K562 (cell line): ENCODE measurements around the gene SND1. TPM values are rescaled to one million over a fixed set of nuclear protein-coding genes. Genes with fewer than 3 reads are reported as not detected.

Experiments used
- ASH1L ChIP-seq: fragments of 450-650 bp; IDR thresholded peaks from 2 replicates; pipeline ENCODE4 v1.6.1; 2018; ENCODE audit warnings: borderline replicate concordance, mild to moderate bottlenecking, low read depth; ENCODE audit not compliant: partially characterized antibody
- BRD4 ChIP-seq: fragments of 200-600 bp; sonication (generic); IDR thresholded peaks from 2 replicates; pipeline ENCODE4 v1.6.1; 2017; ENCODE audit warnings: inconsistent platforms
- CHD4 ChIP-seq: fragments of 200-600 bp; sonication (generic); IDR thresholded peaks from 3 replicates; pipeline ENCODE4 v1.6.1; 2012; ENCODE audit warnings: low read depth, mild to moderate bottlenecking, mixed read lengths, low read length, inconsistent platforms; ENCODE audit not compliant: insufficient read depth, insufficient replicate concordance, poor library complexity, severe bottlenecking
- DDX20 ChIP-seq: fragments of 450-650 bp; IDR thresholded peaks from 2 replicates; pipeline ENCODE4 v1.6.1; 2016; ENCODE audit warnings: missing genetic modification characterization, low read depth, mild to moderate bottlenecking, missing compliant biosample characterization, moderate library complexity
- ETV6 ChIP-seq, 3 experiments: fragments of 150-350 bp in 1 of 3; sonication (generic) in 1 of 3; formaldehyde crosslinking in 1 of 3; IDR thresholded peaks; 2 replicates each; pipeline versions ENCODE4 v1.6.1 to v1.8.0; 2014 to 2022; ENCODE audit warnings: borderline replicate concordance in 2 of 3, low read depth in 2 of 3, antibody characterized with exemption in 1 of 3, low read length in 1 of 3, mild to moderate bottlenecking in 1 of 3, missing genetic modification reagents in 1 of 3
- KDM5B ChIP-seq: fragments of 200-600 bp; sonication (generic); IDR thresholded peaks from 2 replicates; pipeline ENCODE4 v1.6.1; 2012; ENCODE audit warnings: low read depth, mild to moderate bottlenecking, moderate library complexity, low read length, control low read depth, inconsistent platforms; ENCODE audit not compliant: insufficient replicate concordance
- KLF1 ChIP-seq: fragments of 450-650 bp; IDR thresholded peaks from 2 replicates; pipeline ENCODE4 v1.6.1; 2016; ENCODE audit warnings: missing genetic modification characterization, missing compliant biosample characterization
- MAFK ChIP-seq: IDR thresholded peaks from 2 replicates; pipeline ENCODE4 v1.6.1; 2011; ENCODE audit warnings: low read length, improper control_type of control experiment
- MIER1 ChIP-seq: fragments of 450-650 bp; IDR thresholded peaks from 2 replicates; pipeline ENCODE4 v1.6.1; 2016; ENCODE audit warnings: antibody characterized with exemption, mild to moderate bottlenecking, low read depth
- MYBL2 ChIP-seq, 2 experiments: fragments of 450-650 bp in 1 of 2; sonication (generic) in 1 of 2; formaldehyde crosslinking in 1 of 2; IDR thresholded peaks; 2 replicates each; pipeline versions ENCODE4 v1.6.1 to v1.8.1; 2017 to 2022; ENCODE audit warnings: borderline replicate concordance in 1 of 2, inconsistent platforms in 1 of 2, low read depth in 1 of 2, mild to moderate bottlenecking in 1 of 2, missing genetic modification reagents in 1 of 2, moderate library complexity in 1 of 2
- NFE2 ChIP-seq: IDR thresholded peaks from 2 replicates; pipeline ENCODE4 v1.6.1; 2014; ENCODE audit warnings: antibody characterized with exemption, low read depth
- NFYB ChIP-seq: IDR thresholded peaks from 2 replicates; pipeline ENCODE4 v1.6.1; 2011; ENCODE audit warnings: mild to moderate bottlenecking, moderate library complexity; ENCODE audit not compliant: insufficient read length; ENCODE audit errors: extremely low read depth
- POLR2AphosphoS2 ChIP-seq: IDR thresholded peaks from 2 replicates; pipeline ENCODE4 v1.6.1; 2012; ENCODE audit warnings: low read length, improper control_type of control experiment
- POLR2H ChIP-seq: IDR thresholded peaks from 2 replicates; pipeline ENCODE4 v1.6.1; 2016; ENCODE audit warnings: missing genetic modification characterization, low read depth, mild to moderate bottlenecking, control low read depth, missing compliant biosample characterization, moderate library complexity
- TBP ChIP-seq: optimal IDR thresholded peaks from 2 replicates; pipeline ENCODE3; 2011; ENCODE audit warnings: low read depth, low read length, improper control_type of control experiment
- ZBED1 ChIP-seq: IDR thresholded peaks from 2 replicates; pipeline ENCODE4 v1.6.1; 2014
- ZNF232 ChIP-seq: sonication (generic); formaldehyde crosslinking; IDR thresholded peaks from 2 replicates; pipeline ENCODE4 v1.8.0; 2022; ENCODE audit warnings: mild to moderate bottlenecking, missing genetic modification reagents
- polyA plus RNA-seq, 8 experiments: library from polyadenylated mRNA; depleted of rRNA in 4 of 8; stranded (reverse) in 5 of 8; unstranded in 3 of 8; fragments of >200 nt; fragmentation: Nextera tagmentation in 2 of 8; fragmentation: Illumina TruSeq in 1 of 8; extraction: Ambion mirVana in 2 of 8; extraction: Trizol in 1 of 8; gene quantifications; 2 replicates each; pipeline versions ENCODE4 v1.2.1 to v1.2.3, GENCODE V29; 2011 to 2014; ENCODE audit warnings: inconsistent platforms in 1 of 8, missing spikeins in 1 of 8
- total RNA-seq, 7 experiments: library from RNA; depleted of rRNA in 6 of 7; stranded (reverse); fragments of >200 nt in 6 of 7; fragmentation: Illumina TruSeq in 2 of 7; extraction: Trizol in 2 of 7; gene quantifications; 2 replicates each; pipeline versions ENCODE4 v1.2.1 to v1.2.3, GENCODE V29; 2011 to 2021; ENCODE audit warnings: low replicate concordance in 1 of 7
- TF ChIP-seq, protein P1 (sequence below): fragments of 250-450 bp; sonication (Bioruptor Pico); IDR thresholded peaks from 2 replicates; pipeline ENCODE4 v1.5.1; 2021; ENCODE audit warnings: mild to moderate bottlenecking
- TF ChIP-seq, protein P2 (sequence below): sonication (generic); formaldehyde crosslinking; IDR thresholded peaks from 2 replicates; pipeline ENCODE4 v1.8.1; 2023; ENCODE audit warnings: mild to moderate bottlenecking, missing genetic modification reagents, moderate library complexity

Gene SND1
- total and polyA plus RNA-seq, 9 of the 15 experiments (the other 6 are each of a cell fraction or from before 2014, with no cell fraction given), result 46.5 to 307 (median 191) TPM

DNA sequence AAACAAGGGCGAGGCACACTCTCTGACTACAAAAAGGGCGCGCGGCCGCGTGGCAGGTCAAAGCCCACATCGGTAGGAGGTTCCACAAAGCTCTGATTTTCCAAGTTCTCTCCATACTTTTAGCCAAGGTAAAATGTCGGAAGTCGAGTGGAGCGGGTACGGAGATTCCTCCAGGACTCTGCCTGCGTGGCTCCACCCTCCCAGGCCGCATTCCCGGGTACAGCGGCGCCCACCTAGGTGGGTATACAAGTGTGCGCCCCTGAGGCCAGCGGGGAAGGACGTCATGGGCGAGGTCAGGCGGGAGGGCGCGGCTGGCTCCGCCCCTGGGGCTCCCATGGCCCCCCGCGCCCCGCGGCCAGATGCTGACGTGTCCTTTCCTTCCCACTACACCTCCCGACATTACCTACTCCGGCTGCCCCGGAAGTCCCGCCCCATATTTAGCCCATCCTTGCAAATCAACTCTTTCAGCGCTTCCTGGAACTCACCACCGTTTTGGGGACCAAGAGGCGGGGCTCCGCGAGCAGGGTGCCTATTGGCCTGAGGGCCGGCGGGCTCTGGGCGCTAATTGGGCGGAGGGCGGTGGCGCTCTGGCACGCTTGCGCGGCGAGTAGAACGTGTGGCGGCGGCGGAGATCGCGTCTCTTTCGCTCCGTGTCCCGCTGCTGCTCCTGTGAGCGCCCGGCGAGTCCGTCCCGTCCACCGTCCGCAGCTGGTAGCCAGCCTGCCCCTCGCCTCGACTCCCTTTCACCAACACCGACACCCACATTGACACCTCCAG lies at the start of gene SND1 (continued):
- TF ChIP-seq, protein P1, sequence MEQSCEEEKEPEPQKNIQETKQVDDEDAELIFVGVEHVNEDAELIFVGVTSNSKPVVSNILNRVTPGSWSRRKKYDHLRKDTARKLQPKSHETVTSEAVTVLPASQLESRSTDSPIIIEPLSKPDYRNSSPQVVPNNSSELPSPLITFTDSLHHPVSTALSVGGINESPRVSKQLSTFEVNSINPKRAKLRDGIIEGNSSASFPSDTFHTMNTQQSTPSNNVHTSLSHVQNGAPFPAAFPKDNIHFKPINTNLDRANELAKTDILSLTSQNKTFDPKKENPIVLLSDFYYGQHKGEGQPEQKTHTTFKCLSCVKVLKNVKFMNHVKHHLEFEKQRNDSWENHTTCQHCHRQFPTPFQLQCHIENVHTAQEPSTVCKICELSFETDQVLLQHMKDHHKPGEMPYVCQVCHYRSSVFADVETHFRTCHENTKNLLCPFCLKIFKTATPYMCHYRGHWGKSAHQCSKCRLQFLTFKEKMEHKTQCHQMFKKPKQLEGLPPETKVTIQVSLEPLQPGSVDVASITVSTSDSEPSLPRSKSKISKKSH (CRISPR knock-in tag), result no peak
- TF ChIP-seq DDX20 (tag), result no peak
- TF ChIP-seq KDM5B, result peak; percentile 98
- TF ChIP-seq KLF1, result peak; percentile 96
- no peak for TF ChIP-seq ZNF232 (CRISPR knock-in tag)
- TF ChIP-seq BRD4, result peak; percentile 83; the same call in 1 of the 2 replicates
- TF ChIP-seq, protein P2, sequence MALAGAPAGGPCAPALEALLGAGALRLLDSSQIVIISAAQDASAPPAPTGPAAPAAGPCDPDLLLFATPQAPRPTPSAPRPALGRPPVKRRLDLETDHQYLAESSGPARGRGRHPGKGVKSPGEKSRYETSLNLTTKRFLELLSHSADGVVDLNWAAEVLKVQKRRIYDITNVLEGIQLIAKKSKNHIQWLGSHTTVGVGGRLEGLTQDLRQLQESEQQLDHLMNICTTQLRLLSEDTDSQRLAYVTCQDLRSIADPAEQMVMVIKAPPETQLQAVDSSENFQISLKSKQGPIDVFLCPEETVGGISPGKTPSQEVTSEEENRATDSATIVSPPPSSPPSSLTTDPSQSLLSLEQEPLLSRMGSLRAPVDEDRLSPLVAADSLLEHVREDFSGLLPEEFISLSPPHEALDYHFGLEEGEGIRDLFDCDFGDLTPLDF, result peak; percentile 29
- TF ChIP-seq NFYB, result peak; percentile 99
- TF ChIP-seq POLR2H (tag), result peak; percentile 90
- TF ChIP-seq NFE2, result 0 out of 2 replicates have a peak, but pooled peaks have one; percentile 22
- no peak for TF ChIP-seq MIER1
- TF ChIP-seq MAFK, result peak; percentile 67
- TF ChIP-seq POLR2AphosphoS2, result no peak; the same call in 1 of the 2 replicates
- peak; percentile 92 for TF ChIP-seq TBP
- TF ChIP-seq ASH1L, result peak; percentile 85
- no peak for TF ChIP-seq CHD4
- TF ChIP-seq ETV6 (IDR thresholded peaks at IDR 0.05; ENCODE audit: borderline replicate concordance in 1 of 2, low read depth in 2 of 2, low read length in 1 of 2), result peak in 1 of 2 experiments; percentile 27; a peak in 1 of 4 replicates
- no peak for TF ChIP-seq ETV6 (CRISPR knock-in tag; IDR thresholded peaks at IDR 0.05; ENCODE audit: borderline replicate concordance)
- no peak for TF ChIP-seq ZBED1
- no peak; the same call in 1 of the 2 replicates for TF ChIP-seq MYBL2 (IDR thresholded peaks at IDR 0.05; ENCODE audit: low read depth)
- no peak for TF ChIP-seq MYBL2 (CRISPR knock-in tag; IDR thresholded peaks at IDR 0.05; ENCODE audit: borderline replicate concordance)
